Measurements from ENCODE around the gene CTSL.

- no peak for TF ChIP-seq CTCF (optimal IDR thresholded peaks at IDR 0.05 in 1 of 3, IDR thresholded peaks at IDR 0.05 in 1 of 3, conservative IDR thresholded peaks at IDR 0.05 in 1 of 3; ENCODE audit: extremely low read depth in 1 of 3, insufficient read depth in 2 of 3, low read length in 3 of 3)
- no peak for TF ChIP-seq EZH2 (IDR thresholded peaks at IDR 0.05; ENCODE audit: low read length)
These were observed 16.0 kb downstream of the CTSL start for GRCh38 chr9:87741891-87742290.

All from keratinocyte (primary cell).